PC-3 (cell line): ENCODE measurements around the gene B3GAT1.

Experiments used
- CTCF ChIP-seq: fragments of 300-600 bp; sonication (generic); conservative IDR thresholded peaks from 2 replicates; pipeline ENCODE4 v1.5.1; 2017; ENCODE audit warnings: antibody characterized with exemption, low read depth, mild to moderate bottlenecking, low read length
- EZH2 ChIP-seq: fragments of 300-600 bp; sonication (generic); IDR thresholded peaks from one replicate; pipeline ENCODE4 v1.6.1; 2017; ENCODE audit warnings: antibody characterized with exemption, mild to moderate bottlenecking, low read length; ENCODE audit not compliant: unreplicated experiment
- EZH2phosphoT487 ChIP-seq: fragments of 300-600 bp; sonication (generic); IDR thresholded peaks from 2 replicates; pipeline ENCODE4 v1.6.1; 2018; ENCODE audit warnings: mild to moderate bottlenecking, antibody characterized with exemption, low read length, borderline replicate concordance

GRCh38 chr11:134362192-134362901 is 49.7 kb downstream of the B3GAT1 start:
- TF ChIP-seq CTCF (no peak), EZH2phosphoT487 (no peak), EZH2 (no peak)
